HG02759 (cell line): Measurements from ENCODE around the gene SAT2.

Experiments
- ATAC-seq: cut with Tn5 transposase; IDR thresholded peaks from one replicate; pipeline ENCODE4 v1.9.1; 2021; ENCODE audit warnings: mild to moderate bottlenecking, moderate library complexity; ENCODE audit not compliant: unreplicated experiment

Gene SAT2

DNA sequence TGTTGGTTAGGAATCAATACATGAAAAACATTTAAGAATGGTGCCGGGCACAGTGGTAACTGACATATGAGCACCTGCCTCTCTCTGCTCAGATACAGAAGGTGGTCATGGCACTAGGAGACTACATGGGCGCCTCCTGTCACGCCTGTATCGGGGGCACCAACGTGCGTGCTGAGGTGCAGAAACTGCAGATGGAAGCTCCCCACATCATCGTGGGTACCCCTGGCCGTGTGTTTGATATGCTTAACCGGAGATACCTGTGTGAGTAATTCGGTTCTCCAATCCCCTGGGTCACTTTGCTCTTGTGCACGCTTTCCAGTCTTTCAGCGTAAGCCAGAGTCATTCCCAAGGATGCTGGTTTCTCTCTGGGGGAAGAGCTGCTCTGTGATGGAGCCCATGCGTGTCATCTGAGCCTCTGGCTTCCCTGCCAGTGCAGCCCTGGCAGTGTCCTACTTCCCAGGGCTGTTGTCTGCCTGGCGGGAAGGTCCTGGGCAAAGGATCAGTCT lies 51.1 kb downstream of the SAT2 start:
- no peak for ATAC-seq
